HuH-7.5 (cell line): ENCODE measurements around the gene PNLIP.

Experiments
- DNase-seq: peaks from one replicate; pipeline ENCODE4 v3.0.0; 2011; ENCODE audit warnings: low spot score

The PNLIP gene

DNA sequence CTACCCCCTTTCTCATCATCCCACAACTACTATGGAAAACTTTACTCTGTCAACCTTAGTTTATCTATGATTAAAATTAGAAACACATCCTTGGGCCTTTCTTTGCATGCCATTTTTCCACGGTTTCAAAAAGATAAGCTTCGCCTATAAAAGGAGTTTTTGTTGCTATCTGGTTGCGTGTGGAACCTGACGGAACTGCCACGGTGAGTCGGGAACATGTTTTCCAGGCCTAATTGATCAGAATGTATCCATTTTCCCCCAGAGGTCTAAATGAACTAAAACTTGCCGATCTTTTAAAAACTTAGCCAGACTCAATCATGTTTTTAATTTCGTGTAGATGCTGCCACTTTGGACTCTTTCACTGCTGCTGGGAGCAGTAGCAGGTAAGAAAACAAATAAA is at the start of gene PNLIP:
Gene PNLIP, plus strand, starts transcription at position 176 of the 400 bp plus-strand sequence. Its CDS starts 162 bp downstream, at position 338.
- no peak for DNase-seq

DNA sequence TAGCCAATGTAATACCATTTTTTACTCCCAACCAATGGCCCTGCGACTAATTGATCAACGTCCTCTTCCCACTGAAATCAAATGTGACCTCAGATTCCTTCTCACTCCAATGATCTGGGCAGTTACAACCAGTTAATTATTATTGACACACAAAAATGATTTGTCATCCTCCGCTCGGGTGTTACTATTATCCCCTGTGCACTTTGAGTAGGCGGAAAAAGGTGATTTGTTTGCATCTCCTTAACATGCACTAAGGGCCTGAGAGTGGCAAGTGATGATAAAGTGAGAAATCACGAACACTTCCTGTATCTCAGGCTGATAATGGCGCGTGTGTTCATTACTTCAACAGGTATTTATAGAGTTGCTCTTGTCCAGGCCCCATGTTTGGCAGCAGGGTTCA is 40.9 kb upstream of the PNLIP start:
- DNase-seq = no peak

DNA sequence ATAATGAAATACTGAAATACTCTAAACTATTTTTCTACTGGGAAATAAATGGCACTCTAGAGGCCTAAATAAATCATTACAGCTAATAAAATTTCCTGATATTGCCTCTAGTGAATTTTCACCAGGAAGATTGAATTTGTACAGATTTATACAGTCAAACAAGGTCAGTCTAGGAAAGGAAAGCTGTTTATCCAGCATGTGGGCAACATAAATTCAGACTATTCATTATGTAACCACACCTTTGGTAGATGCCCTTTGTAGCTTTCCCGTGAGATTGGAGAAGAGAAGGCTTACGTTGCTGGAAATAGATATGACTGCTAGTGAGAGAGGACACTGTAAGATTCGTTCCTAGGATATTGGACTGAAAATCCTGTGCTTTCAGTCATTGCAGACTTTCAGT is 35.2 kb upstream of the PNLIP start:
- no peak for DNase-seq

DNA sequence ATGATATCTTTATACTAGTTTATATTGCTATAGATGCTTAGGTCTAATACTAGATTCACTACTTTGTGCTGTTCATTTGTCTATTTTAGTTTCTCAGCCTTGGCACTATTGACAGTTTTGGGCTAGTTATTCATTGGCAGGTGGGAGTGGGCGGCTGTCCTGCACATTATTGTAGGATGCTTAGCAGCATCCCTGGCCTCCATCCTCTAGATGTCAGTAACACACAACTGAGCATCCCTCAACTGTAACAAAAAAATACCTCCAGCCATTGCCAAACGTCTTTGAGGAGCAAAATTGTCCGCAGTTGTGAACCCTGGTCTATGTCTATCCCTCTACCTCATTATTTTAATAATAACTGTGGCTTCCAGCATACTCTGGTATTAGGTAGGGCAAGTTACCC is 34.4 kb upstream of the PNLIP start:
- no peak for DNase-seq

DNA sequence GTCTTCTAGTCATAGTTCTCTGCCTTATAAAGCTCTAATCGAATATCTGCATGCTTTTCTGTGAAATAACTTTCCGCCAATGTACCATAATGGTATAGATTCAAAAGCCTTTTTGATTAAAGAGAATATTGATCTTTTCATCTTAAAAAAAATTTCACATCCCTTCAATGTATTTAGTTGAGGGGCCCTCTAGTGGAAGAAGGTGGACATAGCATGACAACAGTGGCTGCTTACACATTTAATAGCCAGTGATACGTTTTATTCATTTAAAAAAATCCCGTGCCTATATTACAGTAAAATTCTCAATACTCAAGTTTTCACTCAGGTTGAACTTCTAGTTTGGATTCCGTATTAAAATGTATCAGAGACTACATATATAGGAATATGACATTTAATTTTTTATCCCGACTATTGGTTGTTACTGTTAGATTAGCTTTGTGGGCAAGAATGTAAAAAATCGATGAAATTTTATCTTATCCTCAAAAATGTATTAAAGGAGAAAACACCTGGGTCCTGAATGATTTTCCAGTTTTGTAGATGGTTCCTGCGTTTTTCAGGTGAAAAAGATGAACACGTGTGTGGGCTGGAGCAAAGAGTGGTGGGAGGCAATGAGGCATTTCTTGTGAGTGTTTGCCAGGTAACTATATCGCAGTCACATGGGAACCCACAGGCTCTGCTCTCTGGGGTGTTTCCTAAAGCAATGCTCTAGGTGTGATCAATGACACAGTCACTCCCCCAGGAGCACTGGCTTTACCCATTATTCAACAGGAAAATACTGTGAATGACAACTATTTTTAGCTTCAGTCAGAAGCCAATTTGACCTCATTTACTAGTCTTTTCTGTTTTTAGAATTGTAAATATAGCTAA is 24.1 kb upstream of the PNLIP start:
- DNase-seq = peak; percentile 14

DNA sequence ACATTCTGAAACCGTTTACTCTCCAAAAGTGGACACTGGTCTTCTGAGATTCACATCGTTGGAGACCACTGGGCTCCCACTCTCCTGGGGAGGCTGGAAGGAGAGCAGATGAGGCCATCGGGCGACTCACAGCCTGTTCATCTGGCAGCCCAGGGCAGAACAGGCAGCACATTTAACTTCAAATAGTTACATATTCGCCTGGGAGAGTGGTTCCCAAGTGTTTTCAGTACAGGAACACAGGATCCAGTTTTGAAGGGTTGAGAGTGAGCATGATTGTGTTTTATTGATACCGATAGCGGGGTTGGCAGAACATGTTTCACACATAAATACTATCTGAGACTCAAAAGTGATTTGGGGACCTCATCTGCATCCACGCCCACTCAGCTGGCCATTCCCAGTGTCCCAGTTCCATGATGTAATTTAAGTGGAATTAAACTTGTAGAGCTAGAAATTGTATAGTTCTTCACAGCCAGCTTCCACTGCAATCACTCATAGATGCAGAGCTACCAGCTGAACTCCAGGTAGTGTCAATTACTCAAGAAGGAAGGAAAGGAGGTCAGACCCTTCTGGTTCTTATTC is 22.8 kb upstream of the PNLIP start:
- no peak for DNase-seq

DNA sequence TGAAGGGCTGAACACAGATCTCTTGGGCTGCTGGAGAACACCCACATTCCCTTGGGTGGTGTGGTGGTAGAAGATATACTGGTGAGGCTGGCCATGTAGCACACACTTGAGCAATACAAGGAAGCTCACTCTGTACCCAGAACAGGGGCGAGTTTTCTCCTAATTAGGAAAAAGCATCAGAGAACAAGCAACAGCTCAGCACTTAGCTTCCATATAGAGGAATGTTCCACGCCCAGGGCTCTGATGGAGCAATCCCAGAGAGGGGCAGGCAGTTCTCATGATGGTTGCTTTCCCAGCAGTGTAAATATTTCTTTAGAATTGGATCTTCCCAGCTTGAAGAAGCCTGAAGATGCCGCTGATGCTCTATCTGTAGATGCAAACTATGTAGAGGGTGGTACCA is 21.0 kb upstream of the PNLIP start:
- no peak for DNase-seq

DNA sequence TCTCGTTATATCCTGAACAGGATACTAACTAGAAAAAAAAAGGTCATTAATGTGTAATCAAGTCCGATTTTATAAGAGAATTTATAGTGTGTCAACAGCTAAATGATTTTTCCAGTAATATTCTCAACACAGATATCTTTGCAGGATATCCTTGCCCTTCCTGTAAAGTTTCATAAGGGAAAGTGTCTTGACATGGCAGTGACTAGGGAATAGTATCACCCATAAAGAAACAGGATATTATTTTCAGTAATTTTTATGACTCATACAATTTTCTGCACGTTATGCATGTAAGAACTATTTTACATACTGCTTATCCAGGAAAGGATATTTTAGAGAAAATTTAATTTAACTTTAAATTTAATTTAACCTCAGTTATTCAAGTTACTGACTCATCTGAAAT is 19.5 kb upstream of the PNLIP start:
- DNase-seq = no peak

DNA sequence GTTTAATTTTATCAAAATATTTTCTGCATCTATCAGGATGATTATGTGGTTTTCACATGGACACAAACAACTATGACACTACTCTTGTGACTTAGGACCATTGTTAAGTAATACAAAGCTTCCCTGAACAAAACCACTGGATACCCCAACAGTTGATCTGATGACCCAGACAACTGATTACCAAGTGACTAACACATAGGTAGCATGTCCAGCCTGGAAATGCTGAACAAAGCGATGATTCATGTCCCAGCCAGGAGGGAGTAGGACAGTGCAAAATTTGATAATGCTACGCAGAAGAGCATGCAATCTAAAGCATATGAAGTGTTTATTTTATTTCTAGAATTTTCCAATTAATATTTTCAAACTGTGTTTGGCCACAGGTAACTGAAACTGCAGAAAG is 8.9 kb upstream of the PNLIP start:
- DNase-seq = no peak

DNA sequence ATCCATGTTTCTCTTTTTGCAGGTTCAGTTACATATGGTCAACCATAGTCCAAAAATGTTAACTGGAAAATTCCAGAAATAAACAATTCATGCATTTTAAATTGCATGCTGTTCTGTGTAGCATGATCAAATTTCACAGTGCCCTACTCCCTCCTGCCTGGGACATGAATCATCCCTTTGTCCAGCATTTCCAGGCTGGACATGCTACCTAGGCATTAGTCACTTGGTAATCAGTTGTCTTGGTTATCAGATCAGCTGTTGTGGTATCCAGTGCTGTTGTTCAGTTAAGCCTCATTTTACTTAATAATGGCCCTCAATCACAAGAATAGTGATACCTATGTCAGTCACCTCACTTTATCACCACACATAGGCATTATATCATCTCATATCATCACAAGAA is 7.3 kb upstream of the PNLIP start:
- no peak for DNase-seq

DNA sequence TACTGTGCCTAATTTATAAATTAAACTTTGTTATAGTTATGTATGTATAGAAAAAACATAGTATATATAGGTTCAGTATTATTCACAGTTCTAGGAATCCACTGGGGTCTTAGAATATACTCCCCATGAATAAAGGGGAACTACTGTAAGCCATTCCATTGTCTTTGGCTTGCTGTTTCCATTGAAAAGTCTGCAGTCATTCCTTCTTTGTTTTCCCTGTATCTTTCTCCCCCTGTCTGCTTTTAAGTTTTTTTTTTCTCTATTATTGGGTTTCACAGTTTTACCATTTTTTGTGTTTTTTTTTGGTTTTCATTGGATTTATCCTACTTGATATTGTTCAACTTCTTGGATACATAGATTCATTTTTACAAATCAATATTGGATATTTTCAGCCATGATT is 6.7 kb upstream of the PNLIP start:
- DNase-seq = no peak

DNA sequence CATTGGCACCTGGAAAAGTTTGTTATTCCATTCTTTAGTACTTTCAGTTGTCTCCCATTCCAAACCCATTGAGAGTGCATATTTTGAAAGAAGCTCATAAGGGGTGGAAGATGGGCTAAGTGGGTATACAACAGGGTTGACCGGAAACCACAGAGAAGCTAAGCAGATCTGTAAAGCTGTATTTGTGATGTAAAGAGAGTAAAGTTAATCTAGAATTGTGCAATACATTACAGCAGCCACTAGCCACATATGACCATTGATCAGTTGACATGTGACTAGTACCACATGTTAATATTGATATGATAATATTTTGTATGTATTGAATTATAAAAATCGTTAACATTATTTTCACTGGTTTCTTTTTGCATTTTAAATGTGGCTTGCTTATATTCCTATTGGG is 4.9 kb upstream of the PNLIP start:
- no peak for DNase-seq

DNA sequence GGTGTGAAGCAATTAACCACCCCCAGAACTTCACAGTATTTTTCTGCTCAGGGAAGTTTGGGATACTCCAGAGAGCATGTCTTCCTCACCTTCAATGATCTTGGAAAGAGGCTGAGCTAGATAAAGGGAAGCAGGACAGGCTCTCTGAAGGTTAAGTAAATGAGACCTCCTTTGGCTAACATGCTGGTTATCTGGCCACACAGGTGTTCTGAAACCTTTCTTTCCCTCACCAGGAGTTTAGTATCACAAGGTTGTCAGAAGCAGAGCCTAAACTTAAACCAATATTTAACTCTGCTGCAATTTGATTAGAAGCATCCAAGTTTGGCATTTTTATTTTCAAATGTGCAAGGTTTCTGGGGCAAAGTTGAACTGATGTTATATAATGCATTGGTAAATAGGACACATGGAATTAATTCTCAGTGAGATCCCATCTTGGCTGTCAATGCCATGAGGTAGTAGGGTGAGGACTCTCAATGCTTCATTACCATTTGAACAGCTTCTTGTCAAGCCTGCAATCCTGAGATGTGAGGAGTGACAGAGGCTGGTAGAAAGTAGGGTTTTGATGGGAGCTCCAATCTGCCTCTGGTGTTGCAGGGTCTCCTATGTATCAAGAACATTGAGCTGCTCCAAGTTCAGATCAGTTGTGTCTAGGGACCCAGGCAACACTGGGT is 3.6 kb upstream of the PNLIP start:
- DNase-seq = no peak

DNA sequence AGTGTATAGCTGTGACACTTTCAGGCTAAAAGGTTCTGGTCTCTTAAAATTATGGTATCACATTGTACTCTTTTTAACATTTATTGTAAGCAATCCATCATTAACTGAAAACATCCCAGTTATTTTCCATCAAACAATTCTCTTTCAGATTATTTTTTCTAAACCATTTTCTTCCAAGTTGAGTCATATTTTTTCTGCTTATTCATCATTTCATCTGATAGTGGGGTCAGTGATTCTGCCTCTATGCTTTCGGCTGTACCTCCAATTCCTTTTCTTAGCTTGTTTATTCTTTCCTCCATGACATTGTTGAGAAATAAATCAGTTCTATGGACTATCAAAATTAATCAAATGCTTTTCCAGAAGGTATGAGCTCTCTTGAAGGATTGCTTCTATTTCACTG is 609 bp upstream of the PNLIP start:
- no peak for DNase-seq

DNA sequence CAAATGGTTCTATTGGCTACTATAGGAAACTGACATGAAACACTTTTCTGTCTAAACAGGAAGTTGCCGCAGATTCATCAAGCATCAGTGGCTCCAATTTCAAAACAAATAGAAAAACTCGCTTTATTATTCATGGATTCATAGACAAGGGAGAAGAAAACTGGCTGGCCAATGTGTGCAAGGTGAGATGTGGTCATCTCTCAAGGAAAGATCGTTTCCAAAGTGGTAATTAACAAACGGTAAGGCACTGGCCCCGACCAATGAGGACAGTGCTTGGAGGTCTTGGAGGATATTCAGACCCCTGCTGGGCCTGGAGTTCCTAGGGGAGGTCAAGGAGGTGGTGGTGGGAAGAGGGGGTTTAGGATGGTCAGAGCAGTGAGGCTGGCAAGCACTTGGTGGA is 2.6 kb downstream of the PNLIP start:
- DNase-seq = no peak

DNA sequence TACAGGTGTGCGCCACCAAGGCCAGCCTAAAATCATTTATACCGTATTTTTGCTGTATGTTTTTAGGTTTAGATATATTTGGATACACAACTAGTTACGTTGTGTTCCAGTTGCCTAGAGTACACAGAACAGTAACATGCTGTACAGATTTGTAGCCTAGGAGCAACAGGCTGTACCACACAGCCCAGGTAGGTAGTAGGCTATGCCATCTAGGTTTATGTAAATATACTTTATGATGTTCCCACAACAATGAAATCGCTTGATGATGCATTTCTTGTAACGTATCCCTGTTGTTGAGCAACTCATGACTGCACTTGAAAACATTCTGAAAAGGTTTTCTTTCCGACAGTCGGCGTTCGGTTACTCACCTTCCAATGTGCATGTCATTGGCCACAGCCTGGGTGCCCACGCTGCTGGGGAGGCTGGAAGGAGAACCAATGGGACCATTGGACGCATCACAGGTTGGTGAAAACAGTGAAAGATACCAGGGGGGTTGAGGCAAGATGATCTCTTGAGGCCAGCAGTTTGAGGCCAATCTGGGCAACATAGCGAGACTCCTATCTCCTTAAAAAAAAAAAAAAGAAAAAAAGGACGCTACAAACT is 7.7 kb downstream of the PNLIP start:
- DNase-seq = no peak

DNA sequence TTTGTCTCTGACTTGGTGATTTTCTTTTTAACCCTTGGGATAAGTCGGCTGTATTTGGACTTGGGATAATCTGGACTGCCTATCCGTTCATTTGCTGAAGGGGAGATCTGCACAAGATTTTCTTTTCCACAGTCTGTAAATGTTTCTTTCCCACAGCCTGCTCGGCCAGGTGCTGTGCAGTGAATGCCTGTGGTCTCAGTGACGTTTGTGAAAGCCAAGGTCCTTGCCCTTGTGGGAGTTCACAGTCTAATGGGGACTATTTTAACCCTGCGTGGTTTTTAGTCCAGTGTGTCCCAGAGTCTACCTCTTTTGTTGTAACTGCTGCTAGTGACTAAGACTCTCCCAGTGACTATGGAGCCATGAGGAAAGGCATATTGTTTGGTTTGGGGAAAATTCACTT is 8.9 kb downstream of the PNLIP start:
- DNase-seq = no peak

DNA sequence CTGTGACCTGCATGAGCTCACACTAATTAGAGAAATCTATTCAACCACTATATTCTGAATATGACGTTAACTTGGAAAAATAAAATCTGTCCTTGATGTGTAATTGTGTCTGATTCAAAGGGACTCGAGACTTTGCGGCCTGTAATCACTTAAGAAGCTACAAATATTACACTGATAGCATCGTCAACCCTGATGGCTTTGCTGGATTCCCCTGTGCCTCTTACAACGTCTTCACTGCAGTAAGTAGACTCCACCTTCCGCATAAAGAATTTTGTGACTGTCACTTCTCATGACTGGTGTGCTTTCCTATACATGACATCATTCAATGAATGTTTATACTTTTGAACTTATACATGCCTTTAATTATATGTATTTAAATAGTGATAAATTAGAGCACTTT is 10.1 kb downstream of the PNLIP start:
- no peak for DNase-seq

DNA sequence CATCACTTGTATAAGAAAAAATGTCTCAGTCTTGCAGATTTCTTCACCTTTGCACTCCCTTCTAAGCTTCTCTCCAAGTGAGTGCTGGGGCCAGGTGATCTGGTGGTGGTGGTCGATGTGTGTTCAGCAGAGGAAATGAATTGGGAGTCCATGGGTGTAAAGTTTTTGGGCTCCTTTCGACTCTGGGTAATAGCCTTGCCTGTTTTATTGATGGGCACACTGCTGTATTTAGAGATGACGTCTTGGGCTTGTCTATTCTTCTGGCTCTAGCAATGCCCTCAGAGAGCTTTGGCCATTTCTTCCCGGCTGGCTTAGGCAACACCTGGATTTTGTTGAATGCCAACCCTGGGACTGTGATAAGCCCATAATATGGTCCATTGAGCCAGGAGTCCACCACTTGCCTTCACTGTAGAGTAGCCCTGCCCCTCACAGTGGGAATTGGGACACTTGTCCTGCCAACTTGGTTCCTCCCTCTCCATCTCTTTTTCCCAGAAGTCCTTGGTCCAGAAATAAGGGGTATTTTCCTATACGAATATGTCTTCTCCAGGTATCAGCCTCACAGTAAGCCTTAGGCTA is 11.7 kb downstream of the PNLIP start:
- DNase-seq = no peak

DNA sequence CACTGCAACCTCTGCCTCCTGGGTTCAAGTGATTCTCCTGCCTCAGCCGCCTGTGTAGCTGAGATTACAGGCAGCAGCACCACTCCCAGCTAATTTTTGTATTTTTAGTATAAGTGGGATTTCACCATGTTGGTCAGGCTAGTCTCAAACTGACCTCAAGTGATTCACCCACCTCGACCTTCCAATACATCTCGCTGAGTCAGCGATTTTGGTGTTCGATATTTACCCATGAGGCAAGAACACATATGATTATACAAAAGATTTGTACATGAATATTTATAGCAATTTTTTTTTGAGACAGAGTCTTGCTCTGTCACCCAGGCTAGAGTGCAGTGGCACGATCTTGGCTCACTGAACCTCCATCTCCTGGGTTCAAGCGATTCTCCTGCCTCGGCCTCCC is 19.8 kb downstream of the PNLIP start:
- DNase-seq = no peak

DNA sequence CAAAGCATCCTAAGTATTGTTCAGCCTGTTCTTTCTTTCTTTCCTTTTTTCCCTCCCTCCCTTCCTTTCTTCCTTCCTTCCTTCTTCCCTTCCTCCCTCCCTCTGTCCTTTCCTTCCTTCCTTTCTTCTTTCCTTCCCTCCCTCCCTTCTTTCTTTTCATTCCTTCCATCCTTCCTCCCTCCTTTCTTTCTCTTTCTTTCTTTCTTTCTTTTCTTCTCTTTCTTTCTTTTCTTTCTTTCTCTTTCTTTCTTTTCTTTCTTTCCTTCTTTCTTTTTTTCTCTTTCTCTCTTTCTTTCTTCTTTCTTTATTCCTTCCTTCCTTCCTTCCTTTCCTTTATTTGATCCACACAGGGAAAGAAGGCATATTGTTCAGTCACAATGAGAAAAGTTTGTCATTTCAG is 21.2 kb downstream of the PNLIP start:
- DNase-seq = no peak

DNA sequence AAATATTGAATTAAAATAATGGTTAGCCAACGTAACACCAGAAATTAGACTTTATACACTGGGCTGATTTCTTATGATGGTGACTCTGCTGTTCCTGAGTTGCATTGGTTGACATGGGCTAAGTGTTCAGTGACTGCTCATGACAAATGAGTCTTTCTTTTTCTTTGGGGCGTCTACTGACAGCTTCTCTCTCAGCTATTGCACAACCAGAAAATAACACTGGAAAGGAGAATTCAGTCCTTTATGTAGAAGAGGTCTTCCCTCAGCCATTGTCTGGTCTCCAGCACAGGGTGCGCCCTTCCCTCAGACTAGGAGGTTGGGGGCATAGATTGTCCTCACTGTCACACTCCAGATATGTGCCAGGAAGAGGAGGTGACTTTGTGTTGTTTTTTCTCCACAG is 21.6 kb downstream of the PNLIP start:
- DNase-seq = no peak

DNA sequence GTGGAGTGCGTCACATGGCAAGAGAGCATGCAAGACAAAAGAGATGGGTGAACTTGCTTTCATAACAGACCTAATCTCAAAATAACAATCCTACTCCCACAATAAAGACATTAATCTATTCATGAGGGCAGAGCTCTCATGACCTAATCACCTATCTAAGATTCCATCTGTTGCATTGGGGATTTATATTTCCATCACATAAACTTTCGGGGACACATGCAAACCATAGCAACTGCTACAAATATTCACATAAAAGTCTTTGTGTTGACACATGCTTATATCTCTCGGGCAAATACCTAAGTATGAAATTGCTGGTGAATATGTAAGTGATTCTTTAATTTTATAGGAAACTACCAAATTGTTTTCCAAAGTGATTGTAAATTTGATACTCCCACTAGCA is 29.1 kb downstream of the PNLIP start:
- no peak for DNase-seq
